Suprapubic skin (tissue), 4 donors: ENCODE measurements around the gene ARHGAP42.

ENCODE experiments used
- EP300 ChIP-seq: sonication (generic); formaldehyde crosslinking; IDR thresholded peaks from one replicate; pipeline ENCODE4 v1.6.1; 2017; ENCODE audit warnings: antibody characterized with exemption
- POLR2A ChIP-seq, 2 donors: fragments of 450-650 bp; IDR thresholded peaks; one replicate each; pipeline ENCODE4 v1.6.1; 2017; ENCODE audit warnings: antibody characterized with exemption in 2 of 2, mild to moderate bottlenecking in 2 of 2, moderate library complexity in 2 of 2
- POLR2AphosphoS5 ChIP-seq, 3 donors: sonication (generic); formaldehyde crosslinking; IDR thresholded peaks; one replicate each; pipeline ENCODE4 v1.6.1; 2017; ENCODE audit warnings: antibody characterized with exemption in 3 of 3
- TF ChIP-seq, protein P1 (sequence below), 2 donors: fragments of 200-600 bp in 1 of 2; fragments of 450-650 bp in 1 of 2; sonication (generic) in 1 of 2; IDR thresholded peaks; one replicate each; pipeline ENCODE4 v1.5.1; 2016 to 2019; ENCODE audit warnings: antibody characterized with exemption in 2 of 2, mild to moderate bottlenecking in 1 of 2, moderate library complexity in 1 of 2

DNA sequence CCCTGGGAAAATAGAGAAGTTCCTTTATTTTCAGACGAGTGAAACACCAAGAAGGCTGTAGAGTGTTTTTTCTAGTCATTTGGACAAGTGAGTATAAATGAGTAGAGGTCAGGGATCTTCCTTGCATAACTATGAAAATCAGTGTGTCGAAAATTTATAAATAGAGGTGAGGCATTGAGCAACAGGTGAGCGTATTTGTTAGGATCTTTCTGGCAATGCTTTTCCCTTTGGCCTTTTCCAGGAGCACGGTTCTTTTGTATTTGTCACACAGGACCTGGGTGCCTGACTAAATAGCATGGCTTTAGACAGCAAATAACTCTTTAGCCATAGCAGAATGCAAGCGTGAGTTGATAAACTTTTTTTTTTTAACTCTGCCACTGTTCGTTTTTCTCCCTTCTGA lies 19.6 kb upstream of the ARHGAP42 start:
- TF ChIP-seq, protein P1, sequence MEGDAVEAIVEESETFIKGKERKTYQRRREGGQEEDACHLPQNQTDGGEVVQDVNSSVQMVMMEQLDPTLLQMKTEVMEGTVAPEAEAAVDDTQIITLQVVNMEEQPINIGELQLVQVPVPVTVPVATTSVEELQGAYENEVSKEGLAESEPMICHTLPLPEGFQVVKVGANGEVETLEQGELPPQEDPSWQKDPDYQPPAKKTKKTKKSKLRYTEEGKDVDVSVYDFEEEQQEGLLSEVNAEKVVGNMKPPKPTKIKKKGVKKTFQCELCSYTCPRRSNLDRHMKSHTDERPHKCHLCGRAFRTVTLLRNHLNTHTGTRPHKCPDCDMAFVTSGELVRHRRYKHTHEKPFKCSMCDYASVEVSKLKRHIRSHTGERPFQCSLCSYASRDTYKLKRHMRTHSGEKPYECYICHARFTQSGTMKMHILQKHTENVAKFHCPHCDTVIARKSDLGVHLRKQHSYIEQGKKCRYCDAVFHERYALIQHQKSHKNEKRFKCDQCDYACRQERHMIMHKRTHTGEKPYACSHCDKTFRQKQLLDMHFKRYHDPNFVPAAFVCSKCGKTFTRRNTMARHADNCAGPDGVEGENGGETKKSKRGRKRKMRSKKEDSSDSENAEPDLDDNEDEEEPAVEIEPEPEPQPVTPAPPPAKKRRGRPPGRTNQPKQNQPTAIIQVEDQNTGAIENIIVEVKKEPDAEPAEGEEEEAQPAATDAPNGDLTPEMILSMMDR (IDR thresholded peaks at IDR 0.05) = no peak
- TF ChIP-seq EP300 (no peak), POLR2A (IDR thresholded peaks at IDR 0.05) (no peak), POLR2AphosphoS5 (IDR thresholded peaks at IDR 0.05) (no peak)
